HAP-1 (cell line): ENCODE results near the gene MNS1.

Source experiments
- DNase-seq, 2 experiments: peaks; one replicate each; pipeline ENCODE4 v3.0.0-alpha.2; 2016 to 2020; ENCODE audit warnings: low spot score in 2 of 2
- H3K27me3 ChIP-seq: fragments of 250-450 bp; sonication (Bioruptor Pico); 2 replicates; pipeline ENCODE4 v1.5.1; 2020; ENCODE audit warnings: low read depth, mild to moderate bottlenecking, moderate library complexity
- H3K36me3 ChIP-seq: fragments of 250-450 bp; sonication (Bioruptor Pico); replicated peaks from 2 replicates; pipeline ENCODE4 v1.5.1; 2020; ENCODE audit warnings: mild to moderate bottlenecking
- H3K4me1 ChIP-seq: fragments of 250-450 bp; sonication (Bioruptor Pico); 2 replicates; pipeline ENCODE4 v1.5.1; 2020; ENCODE audit warnings: mild to moderate bottlenecking
- H3K4me3 ChIP-seq: fragments of 250-450 bp; sonication (Bioruptor Pico); 2 replicates; pipeline ENCODE4 v1.5.1; 2020; ENCODE audit warnings: mild to moderate bottlenecking, moderate library complexity
- H3K9me3 ChIP-seq: fragments of 250-450 bp; sonication (Bioruptor Pico); 2 replicates; pipeline ENCODE4 v1.5.1; 2020; ENCODE audit warnings: mild to moderate bottlenecking, moderate library complexity
- in situ Hi-C: fragments of 300-500 bp; cut with MboI; formaldehyde crosslinking; loops from 3 replicates; pipeline ENCODE4 v1.14.3; 2020; ENCODE audit warnings: low sequenced_read_pairs, inconsistent platforms, mixed read lengths

The MNS1 gene

DNA sequence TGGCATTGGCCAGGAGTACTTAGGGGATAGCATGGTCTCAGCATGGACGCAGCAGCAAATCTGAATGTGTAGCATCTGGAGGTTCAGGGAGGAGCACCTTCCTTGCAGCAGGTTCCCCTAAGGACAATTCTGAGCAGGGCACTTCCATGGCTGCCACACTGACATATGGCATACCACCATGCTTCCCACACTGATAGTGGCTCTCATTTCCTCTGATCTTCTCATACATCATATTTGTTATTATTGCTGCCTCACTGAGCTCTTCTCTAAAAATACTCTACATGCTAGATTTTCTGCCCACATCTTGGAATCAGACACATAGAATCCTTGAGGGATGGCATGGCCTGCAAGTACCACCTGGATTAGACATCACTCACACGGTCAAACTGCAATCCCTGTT, 7.3 kb upstream of the MNS1 start:
- in situ Hi-C loops = no loop called here
- no peaks in the 10 kb centered on the region for H3K9me3 ChIP-seq
- no peak overlapping the region for H3K4me3 ChIP-seq
- H3K27me3 ChIP-seq = peaks cover 19% of the 10 kb centered on the region
- H3K4me1 ChIP-seq = no peaks in the 10 kb centered on the region
- DNase-seq = no peak
- no peaks in the 10 kb centered on the region for H3K36me3 ChIP-seq

DNA sequence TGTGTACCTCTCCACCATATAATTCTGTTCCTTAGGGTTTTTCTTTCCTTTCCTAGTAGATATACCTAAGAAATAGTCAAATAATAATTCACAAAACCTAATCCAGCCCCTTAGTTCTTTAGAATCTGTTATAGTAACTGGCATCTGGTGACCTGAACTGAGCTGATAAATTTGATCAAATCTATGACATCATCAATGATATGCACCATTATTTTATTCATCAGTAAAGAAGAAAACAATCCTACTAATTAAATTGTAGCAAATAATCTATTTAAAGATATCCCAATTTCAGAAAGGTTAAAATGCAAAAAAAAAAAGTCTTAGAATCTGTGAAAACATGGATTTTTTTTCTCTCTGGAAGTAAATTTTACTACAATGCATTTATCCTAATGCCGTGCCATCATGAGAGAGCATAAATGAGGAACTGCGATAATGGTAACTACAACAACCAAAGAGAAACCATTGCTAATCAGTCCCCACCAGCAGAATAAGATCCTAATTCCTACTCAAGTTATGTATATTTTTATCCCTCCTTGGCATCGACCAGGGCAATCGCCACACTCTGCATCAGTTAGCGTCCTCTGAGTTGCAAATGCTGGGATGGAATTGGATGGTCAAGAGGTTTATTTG, 6.6 kb upstream of the MNS1 start:
- Histone ChIP-seq H3K9me3 (no peaks in the 10 kb centered on the region), H3K36me3 (no peaks in the 10 kb centered on the region), H3K27me3 (peaks cover 19% of the 10 kb centered on the region), H3K4me1 (no peaks in the 10 kb centered on the region), H3K4me3 (no peak overlapping the region)
- in situ Hi-C loops = no loop called here
- no peak for DNase-seq

DNA sequence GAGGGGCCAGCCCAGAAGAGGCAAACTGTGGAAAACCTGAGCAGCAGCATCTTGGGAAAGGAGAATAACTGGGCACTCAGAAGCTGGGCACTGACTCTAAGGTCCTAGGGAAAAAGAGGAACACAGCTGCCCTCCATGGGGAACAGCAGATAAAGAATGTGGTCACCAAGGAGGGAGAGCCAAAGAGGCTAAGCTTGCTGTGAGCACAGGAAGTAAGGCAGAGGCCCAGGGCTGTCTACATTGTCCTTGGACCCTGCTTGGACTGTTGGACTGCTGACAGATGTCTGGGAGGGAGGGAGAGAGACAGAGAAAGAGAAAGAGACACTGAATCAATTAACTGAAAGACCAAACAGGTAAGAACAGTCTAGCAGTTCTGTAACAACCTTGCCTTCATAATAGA, 4.5 kb upstream of the MNS1 start:
- Histone ChIP-seq H3K36me3 (no peaks in the 10 kb centered on the region), H3K9me3 (no peaks in the 10 kb centered on the region), H3K4me1 (peaks cover under 1% of the 10 kb centered on the region; the same call in 1 of the 2 replicates), H3K27me3 (peaks cover 19% of the 10 kb centered on the region), H3K4me3 (no peak overlapping the region)
- in situ Hi-C loops = no loop called here
- DNase-seq = no peak

DNA sequence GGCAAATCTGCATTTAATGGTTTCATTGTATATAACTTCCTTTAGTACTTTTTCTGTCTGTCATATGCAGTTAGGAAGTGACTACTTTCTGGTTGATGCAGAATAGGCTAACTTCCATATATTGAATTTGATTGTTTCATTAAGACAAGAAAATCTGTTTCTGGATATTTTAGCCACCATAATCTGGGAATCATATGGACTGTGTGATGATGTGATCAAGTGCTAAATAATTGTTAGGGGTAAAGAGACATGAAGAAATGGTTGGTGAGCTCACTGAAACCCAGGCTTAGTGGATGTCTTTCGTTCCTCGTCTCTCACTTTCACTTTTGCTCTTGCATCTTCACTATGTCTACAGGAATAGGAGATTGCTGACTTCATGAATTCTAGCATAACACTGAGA, 3.5 kb upstream of the MNS1 start:
- Histone ChIP-seq H3K9me3 (no peaks in the 10 kb centered on the region), H3K36me3 (no peaks in the 10 kb centered on the region), H3K4me3 (no peak overlapping the region), H3K4me1 (peaks cover 5% of the 10 kb centered on the region; the same call in 1 of the 2 replicates), H3K27me3 (peaks cover 19% of the 10 kb centered on the region)
- no peak for DNase-seq
- in situ Hi-C loops = no loop called here

DNA sequence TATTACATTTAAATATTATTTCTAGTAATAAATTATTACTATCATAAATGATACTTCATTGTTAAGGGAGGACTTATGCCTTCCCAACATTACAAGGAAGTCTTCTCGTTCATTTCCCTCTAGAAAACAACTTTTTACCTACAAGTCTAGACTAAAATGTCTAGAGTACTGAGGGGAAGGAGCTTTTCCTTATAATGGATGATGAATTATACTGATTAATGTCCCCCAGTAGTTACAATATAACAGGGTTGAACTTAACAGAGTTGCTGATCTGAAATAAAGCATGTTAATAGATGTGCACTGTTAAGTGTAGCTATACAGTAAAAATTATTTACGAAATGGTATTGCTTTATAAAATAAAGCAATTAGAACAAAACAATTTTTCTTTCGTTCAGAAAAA, 2.7 kb upstream of the MNS1 start:
- H3K36me3 ChIP-seq = no peaks in the 10 kb centered on the region
- peaks cover 19% of the 10 kb centered on the region for H3K27me3 ChIP-seq
- H3K4me3 ChIP-seq = no peak overlapping the region
- in situ Hi-C loops = no loop called here
- H3K4me1 ChIP-seq = peaks cover 5% of the 10 kb centered on the region; the same call in 1 of the 2 replicates
- no peaks in the 10 kb centered on the region for H3K9me3 ChIP-seq
- no peak for DNase-seq

DNA sequence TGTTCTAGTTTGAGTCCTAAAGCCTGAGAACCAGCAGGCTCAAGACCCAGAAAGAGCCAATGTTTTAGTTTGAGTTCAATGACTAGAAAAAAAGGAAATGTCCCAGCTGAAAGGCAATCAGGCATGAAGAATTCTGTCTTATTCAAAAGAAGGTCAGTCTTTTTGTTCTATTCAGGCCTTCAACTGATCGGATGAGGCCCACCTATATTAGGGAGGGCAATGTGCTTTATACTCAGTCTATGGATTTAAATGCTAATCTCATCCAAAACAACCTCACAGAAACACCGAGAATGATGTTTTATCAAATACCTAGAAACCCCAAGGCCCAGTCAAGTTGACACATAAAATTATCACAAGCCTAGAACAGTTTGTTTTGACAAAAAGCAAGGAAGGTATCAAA, 4.0 kb downstream of the MNS1 start:
- Histone ChIP-seq H3K27me3 (no peaks in the 10 kb centered on the region), H3K4me1 (peaks cover 5% of the 10 kb centered on the region; the same call in 1 of the 2 replicates), H3K36me3 (no peaks in the 10 kb centered on the region), H3K4me3 (no peak overlapping the region), H3K9me3 (no peaks in the 10 kb centered on the region)
- in situ Hi-C loops = no loop called here
- no peak for DNase-seq

DNA sequence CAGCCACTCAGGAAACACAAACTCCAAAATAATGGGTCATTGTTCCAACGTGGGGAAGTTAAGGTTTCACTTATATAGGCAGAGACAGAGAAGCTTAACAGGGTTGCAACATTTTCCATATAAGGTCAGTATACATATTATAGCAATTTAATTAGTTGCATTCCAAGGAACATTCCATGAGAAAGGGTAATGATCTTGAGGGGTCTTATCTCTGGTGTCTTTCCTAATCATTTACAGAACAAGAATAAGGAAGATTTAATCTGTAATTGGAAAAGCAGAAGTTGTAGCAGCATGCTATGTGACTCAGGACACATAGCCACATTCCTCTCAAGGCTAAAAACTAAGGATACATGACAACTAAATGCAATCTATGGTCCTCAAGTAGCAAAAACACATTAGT, 4.9 kb downstream of the MNS1 start:
- no peaks in the 10 kb centered on the region for H3K36me3 ChIP-seq
- H3K4me3 ChIP-seq = no peak overlapping the region
- no peak for DNase-seq
- H3K9me3 ChIP-seq = no peaks in the 10 kb centered on the region
- H3K27me3 ChIP-seq = no peaks in the 10 kb centered on the region
- in situ Hi-C loops = no loop called here
- H3K4me1 ChIP-seq = peaks cover 5% of the 10 kb centered on the region; the same call in 1 of the 2 replicates

DNA sequence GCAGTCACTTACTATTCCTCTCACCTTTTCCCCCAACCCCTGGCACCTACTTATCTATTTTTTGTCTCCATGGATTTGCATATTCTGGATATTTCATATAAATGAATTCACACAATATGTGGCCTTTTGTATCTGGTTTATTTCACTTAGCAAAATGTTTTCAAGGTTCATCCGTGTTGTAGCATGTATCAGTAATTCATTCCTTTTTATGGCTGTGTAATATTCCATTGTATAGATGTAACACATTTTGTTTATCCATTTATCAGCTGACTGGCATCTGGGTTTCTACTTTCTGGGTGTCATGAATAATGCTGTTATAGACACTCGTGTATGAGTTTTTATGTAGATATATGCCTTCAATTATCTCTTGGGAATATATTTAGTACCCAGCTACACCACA, 5.8 kb downstream of the MNS1 start:
- H3K9me3 ChIP-seq = no peaks in the 10 kb centered on the region
- in situ Hi-C loops = no loop called here

DNA sequence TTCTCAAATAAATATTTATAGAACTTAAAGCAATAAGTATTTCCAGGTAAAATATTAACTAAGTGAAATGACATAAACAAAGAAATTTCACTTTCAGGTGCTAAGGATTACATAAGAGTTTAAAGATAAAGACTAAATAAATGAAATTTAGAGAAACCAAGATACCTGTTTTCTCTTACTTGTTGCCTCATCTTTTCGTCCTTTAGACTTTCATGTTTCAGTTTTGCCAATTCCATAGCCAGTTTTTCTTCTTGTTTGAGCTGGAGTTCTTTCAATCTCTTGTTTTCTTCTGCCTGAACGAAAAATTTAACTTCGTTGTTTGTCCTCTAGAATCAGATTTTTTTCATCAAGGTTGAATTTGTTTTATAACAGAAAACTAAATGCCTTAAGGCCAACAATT, 8.7 kb downstream of the MNS1 start:
- no peaks in the 10 kb centered on the region for H3K9me3 ChIP-seq
- H3K27me3 ChIP-seq = no peaks in the 10 kb centered on the region
- in situ Hi-C loops = no loop called here
- DNase-seq = no peak
- H3K36me3 ChIP-seq = no peaks in the 10 kb centered on the region
- H3K4me1 ChIP-seq = no peaks in the 10 kb centered on the region; the same call in 1 of the 2 replicates
- no peak overlapping the region for H3K4me3 ChIP-seq

More for the DNA sequence above, 5.8 kb downstream of the MNS1 start:
- no peaks in the 10 kb centered on the region for H3K27me3 ChIP-seq
- H3K4me3 ChIP-seq = no peak overlapping the region
- H3K4me1 ChIP-seq = peaks cover under 1% of the 10 kb centered on the region; the same call in 1 of the 2 replicates
- DNase-seq = no peak
- H3K36me3 ChIP-seq = no peaks in the 10 kb centered on the region

DNA sequence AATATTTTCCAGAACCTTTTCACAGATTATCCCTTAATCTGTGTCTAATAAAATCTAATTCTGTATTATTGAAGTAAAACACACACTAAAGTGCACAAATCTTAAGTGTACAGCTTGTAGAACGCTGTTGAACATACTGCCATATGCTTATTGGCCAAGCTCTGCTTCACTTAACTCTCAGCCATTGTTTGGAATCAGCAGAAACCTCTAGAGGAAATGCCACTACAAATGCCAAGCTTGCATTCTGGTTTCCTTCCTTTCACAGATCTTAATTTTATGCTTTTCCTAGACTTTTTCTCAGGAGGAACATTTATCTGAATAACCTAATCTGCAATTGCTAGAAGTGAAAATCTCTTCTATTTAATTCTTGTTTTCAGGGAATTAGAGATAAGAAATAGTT, 10.1 kb downstream of the MNS1 start:
- in situ Hi-C loops = no loop called here
- Histone ChIP-seq H3K4me1 (no peaks in the 10 kb centered on the region), H3K36me3 (no peaks in the 10 kb centered on the region), H3K9me3 (no peaks in the 10 kb centered on the region), H3K27me3 (no peaks in the 10 kb centered on the region), H3K4me3 (no peak overlapping the region)
- DNase-seq = no peak

DNA sequence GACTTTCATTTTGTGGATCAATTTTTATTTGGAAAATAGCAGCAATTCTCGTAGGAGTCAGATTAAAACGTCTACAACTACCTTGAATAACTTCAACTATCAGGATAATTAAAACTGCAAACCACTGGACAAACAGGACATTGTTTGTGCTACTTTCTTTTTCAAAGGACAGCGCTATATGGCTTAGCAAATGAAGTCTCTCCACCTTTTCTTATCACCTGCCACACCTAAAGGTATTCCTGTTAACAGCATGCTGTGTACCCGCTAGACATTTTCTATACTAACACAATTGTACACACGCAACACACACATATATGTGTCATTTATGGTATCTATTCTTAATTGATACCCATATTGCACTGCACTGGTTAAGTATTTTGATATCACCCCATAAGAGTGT, 19.2 kb downstream of the MNS1 start:
- no peaks in the 10 kb centered on the region for H3K27me3 ChIP-seq
- no peaks in the 10 kb centered on the region for H3K36me3 ChIP-seq
- no peaks in the 10 kb centered on the region for H3K4me1 ChIP-seq
- DNase-seq = no peak
- no peaks in the 10 kb centered on the region for H3K9me3 ChIP-seq
- H3K4me3 ChIP-seq = no peak overlapping the region
- in situ Hi-C loops = no loop called here

DNA sequence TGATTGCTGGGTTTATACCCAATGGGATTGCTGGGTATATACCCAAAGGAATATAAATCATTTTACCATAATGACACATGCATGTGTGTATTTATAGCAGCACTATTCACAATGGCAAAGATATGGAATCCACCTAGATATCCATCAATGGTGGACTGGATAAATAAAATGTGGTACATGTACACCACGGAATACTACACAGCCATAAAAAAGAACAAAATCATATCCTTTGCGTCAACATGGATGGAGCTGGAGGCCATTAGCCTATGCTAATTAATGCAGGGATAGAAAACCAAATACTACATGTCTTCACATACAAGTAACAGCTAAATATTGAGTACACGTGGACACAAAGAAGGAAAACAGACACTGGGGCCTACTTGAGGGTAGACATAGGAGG, 22.6 kb downstream of the MNS1 start:
- Histone ChIP-seq H3K27me3 (no peaks in the 10 kb centered on the region), H3K4me3 (no peak overlapping the region), H3K4me1 (no peaks in the 10 kb centered on the region), H3K36me3 (no peaks in the 10 kb centered on the region), H3K9me3 (no peaks in the 10 kb centered on the region)
- no peak for DNase-seq
- in situ Hi-C loops = no loop called here

DNA sequence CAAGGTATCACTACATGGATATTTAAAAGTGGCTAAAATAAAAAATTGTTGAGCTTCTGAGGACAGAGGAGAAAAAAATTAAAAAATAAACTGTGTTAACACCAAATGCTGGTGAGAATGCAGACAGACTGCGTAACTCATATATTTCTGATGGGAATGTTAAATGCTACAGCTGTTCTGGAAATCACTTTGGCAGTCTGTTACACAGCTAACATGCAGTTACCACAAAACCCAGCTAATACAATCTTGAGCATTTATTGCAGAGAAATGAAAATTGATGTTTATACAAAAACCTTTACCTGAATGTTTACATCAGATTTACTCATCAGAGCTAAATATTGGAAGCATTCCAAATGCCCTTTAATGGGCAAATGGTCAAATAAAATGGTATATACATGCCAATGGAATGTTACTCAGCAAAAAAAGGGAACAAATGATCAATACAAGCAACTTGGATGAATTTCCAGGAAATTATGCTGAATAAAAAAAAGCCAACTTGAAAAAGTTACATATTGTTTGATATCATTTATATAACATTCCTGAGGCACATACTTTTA, 24.6 kb downstream of the MNS1 start:
- no peaks in the 10 kb centered on the region for H3K4me1 ChIP-seq
- H3K27me3 ChIP-seq = no peaks in the 10 kb centered on the region
- H3K4me3 ChIP-seq = no peak overlapping the region
- no peaks in the 10 kb centered on the region for H3K36me3 ChIP-seq
- in situ Hi-C loops = no loop called here
- no peaks in the 10 kb centered on the region for H3K9me3 ChIP-seq
- DNase-seq = no peak

DNA sequence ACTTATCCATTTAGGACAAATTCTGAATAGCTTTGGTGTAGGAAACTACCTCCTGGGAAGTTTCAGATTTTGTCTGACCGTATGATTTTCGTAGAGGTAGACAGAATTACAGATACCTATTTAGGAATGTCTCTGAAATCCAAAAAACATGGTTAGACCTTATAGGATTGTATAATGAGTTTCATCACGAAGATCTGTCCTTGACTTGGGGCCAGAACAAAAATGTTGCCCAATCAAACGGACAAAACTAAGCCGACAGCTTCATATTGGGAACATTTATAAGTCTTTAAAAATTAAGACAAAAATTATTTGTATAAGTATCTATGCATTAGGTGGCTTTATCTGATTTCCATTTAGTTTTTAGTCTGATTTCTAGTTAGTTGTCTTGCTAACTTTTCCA, 32.6 kb downstream of the MNS1 start:
- Histone ChIP-seq H3K4me3 (no peak overlapping the region), H3K9me3 (no peaks in the 10 kb centered on the region), H3K4me1 (no peaks in the 10 kb centered on the region), H3K36me3 (no peaks in the 10 kb centered on the region), H3K27me3 (no peaks in the 10 kb centered on the region)
- DNase-seq = no peak
- in situ Hi-C loops = no loop called here
